Lower leg skin (tissue), 4 donors: Measurements from ENCODE around the gene KBTBD12. TPM values are rescaled to one million over a fixed set of nuclear protein-coding genes. Genes with fewer than 3 reads are reported as not detected.
"Not testable (repeated sequence)": the region's sequence is repeated elsewhere in the genome, so short reads cannot be mapped to it uniquely, and the experiment has no call there.

Experiments
- DNase-seq, 2 donors: peaks; one replicate each; pipeline ENCODE4 v3.0.0-alpha.2; 2019; ENCODE audit warnings: low spot score in 2 of 2
- H3K4me3 ChIP-seq: fragments of 200-600 bp; sonication (generic); 2 replicates; pipeline ENCODE4 v1.5.1; 2017; ENCODE audit warnings: mild to moderate bottlenecking, low read depth; ENCODE audit not compliant: poor library complexity, severe bottlenecking
- POLR2A ChIP-seq, 2 donors: fragments of 450-650 bp; IDR thresholded peaks; one replicate each; pipeline ENCODE4 v1.6.1; 2016 to 2017; ENCODE audit warnings: antibody characterized with exemption in 2 of 2, mild to moderate bottlenecking in 1 of 2, moderate library complexity in 1 of 2
- WGBS, 2 donors: methylation state at CpG; one replicate each; pipeline ENCODE4 v1.1.5; 2018; 5-methylcytosine and 5-hydroxymethylcytosine counted together
- intact Hi-C: fragments of 100-400 bp; cut with DNase I; formaldehyde crosslinking; loops from one replicate; pipeline ENCODE4 v1.15.0; 2023; ENCODE audit warnings: low total_unique reads
- total RNA-seq, 4 donors: library from RNA; depleted of rRNA; stranded (reverse); fragments of >200 nt; gene quantifications; one replicate each; pipeline ENCODE4 v1.1.0, GENCODE V29; 2016
- TF ChIP-seq, protein P1 (sequence below), 3 donors: fragments of 450-650 bp; IDR thresholded peaks; one replicate each; pipeline ENCODE4 v1.5.1; 2016; ENCODE audit warnings: antibody characterized with exemption in 3 of 3, mild to moderate bottlenecking in 3 of 3, moderate library complexity in 2 of 3

KBTBD12 gene
- total RNA-seq, 4 donors from 2014 or later, result 0.22 to 0.23 TPM; not detected in 2

DNA sequence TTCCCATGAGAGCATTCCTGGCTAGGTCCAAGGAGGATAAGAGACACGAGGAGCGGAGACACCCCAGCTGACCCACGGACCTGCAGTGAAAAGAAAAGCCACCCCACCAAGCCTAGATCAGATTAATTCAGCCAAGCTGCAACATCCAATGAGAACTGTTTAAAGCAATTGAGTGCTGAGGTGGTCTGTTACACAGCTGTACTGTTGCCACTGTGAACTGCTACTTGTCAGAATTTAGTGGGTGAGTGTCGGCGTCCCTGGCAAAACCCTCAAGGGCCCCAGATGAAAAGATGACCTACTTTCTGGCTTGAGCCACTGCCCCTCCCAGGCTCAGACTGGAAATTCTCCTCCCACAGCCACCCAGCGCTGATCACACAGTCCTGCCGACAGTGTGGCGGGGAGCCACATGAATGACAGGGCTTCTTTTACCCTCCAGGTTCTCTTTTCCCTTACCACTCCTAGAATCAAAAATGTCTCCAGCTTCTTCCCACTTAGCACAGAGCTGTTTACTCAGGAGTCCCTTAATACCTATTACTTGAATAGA, 26.4 kb upstream of the KBTBD12 start:
- intact Hi-C loops, result no loop called here
- peak in 1 of 2 donors; percentile 58 for DNase-seq
- WGBS, 2 donors, result 44 to 45% methylated on average over 8 of the region's 8 CpGs
- TF ChIP-seq POLR2A (IDR thresholded peaks at IDR 0.05), result no peak
- TF ChIP-seq, protein P1, sequence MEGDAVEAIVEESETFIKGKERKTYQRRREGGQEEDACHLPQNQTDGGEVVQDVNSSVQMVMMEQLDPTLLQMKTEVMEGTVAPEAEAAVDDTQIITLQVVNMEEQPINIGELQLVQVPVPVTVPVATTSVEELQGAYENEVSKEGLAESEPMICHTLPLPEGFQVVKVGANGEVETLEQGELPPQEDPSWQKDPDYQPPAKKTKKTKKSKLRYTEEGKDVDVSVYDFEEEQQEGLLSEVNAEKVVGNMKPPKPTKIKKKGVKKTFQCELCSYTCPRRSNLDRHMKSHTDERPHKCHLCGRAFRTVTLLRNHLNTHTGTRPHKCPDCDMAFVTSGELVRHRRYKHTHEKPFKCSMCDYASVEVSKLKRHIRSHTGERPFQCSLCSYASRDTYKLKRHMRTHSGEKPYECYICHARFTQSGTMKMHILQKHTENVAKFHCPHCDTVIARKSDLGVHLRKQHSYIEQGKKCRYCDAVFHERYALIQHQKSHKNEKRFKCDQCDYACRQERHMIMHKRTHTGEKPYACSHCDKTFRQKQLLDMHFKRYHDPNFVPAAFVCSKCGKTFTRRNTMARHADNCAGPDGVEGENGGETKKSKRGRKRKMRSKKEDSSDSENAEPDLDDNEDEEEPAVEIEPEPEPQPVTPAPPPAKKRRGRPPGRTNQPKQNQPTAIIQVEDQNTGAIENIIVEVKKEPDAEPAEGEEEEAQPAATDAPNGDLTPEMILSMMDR (IDR thresholded peaks at IDR 0.05), result no peak
- no peak overlapping the region for H3K4me3 ChIP-seq

GRCh38 chr3:127889461-127889863, 25.6 kb upstream of the KBTBD12 start:
- no peak overlapping the region for H3K4me3 ChIP-seq
- intact Hi-C loops, result no loop called here
- WGBS, 2 donors, result 36 to 50% methylated on average over 1 of the region's 1 CpG
- peak in 1 of 2 donors; percentile 48 for DNase-seq
- TF ChIP-seq, protein P1 (IDR thresholded peaks at IDR 0.05), result no peak
- no peak for TF ChIP-seq POLR2A (IDR thresholded peaks at IDR 0.05)

- no peak overlapping the region for H3K4me3 ChIP-seq
- intact Hi-C loops, result no loop called here
- DNase-seq, result no peak
- TF ChIP-seq, protein P1 (IDR thresholded peaks at IDR 0.05), result no peak
- no peak for TF ChIP-seq POLR2A (IDR thresholded peaks at IDR 0.05)
- WGBS, 2 donors, result 70 to 76% methylated on average over 3 of the region's 3 CpGs
Measured at GRCh38 chr3:127889976-127890650, 24.9 kb upstream of the KBTBD12 start.

GRCh38 chr3:127890651-127891290, 24.3 kb upstream of the KBTBD12 start:
- WGBS, 2 donors, result 77 to 80% methylated on average over 9 of the region's 9 CpGs
- intact Hi-C loops, H3K4me3 ChIP-seq: not testable (repeated sequence)
- DNase-seq, result peak in 1 of 2 donors; percentile 49

GRCh38 chr3:127894481-127894880, 20.6 kb upstream of the KBTBD12 start:
- DNase-seq, result no peak
- no peak for TF ChIP-seq POLR2A (IDR thresholded peaks at IDR 0.05)
- TF ChIP-seq, protein P1 (IDR thresholded peaks at IDR 0.05), result no peak
- H3K4me3 ChIP-seq, result no peak overlapping the region
- intact Hi-C loops, result no loop called here
- 85 to 87% methylated on average over 3 of the region's 3 CpGs for whole genome bisulfite sequencing, 2 donors

DNA sequence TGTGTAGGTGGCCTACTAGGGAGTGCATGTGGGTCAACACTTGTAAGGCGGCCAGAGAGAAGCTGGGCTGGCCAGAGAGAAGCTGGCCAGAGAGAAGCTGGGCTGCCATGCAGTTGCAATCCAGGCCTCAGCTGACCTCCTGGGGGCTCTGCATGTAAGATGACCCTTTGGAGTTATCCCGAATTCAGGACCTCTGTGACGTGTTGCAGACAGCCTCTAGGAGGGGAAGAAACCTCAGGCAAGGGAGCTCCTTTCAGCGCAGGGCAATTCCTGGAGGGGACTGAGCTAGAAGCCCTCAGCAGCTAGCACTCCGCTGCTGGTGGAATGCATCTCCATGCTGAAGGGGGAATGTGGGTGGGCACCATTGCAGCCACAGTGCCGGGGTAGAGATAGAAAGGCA, 15.8 kb upstream of the KBTBD12 start:
- no peak for DNase-seq
- no peak overlapping the region for H3K4me3 ChIP-seq
- TF ChIP-seq, protein P1 (IDR thresholded peaks at IDR 0.05), result no peak
- TF ChIP-seq POLR2A (IDR thresholded peaks at IDR 0.05), result no peak
- intact Hi-C loops, result no loop called here
- 87 to 88% methylated on average over 6 of the region's 6 CpGs for WGBS, 2 donors
